ENCODE data around the gene CEP44.

DNA sequence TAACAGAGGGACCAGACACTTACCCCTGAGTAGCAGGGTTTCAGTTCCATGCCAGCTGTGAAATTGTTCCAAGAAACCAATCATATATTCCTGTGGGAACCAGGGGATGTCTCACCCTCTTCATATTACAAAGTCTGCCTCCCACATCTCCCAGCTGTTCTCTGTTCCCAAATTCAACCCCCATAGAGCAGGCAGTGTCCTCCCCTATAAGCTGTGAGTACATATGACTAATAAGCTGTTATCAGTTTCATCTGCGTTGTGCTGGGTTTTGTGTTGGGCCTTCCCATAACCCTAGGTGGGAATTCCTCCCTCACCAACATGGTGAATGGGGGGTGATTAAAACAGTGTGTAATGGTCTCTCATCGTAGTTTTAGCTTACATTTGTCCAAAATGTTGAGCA, 41.0 kb downstream of the CEP44 start:
- no peak for TF ChIP-seq YY1 (IDR thresholded peaks at IDR 0.05; ENCODE audit: insufficient read depth, insufficient read length)
- TF ChIP-seq ZNF274 (IDR thresholded peaks at IDR 0.05; ENCODE audit: low read depth, low read length): no peak
- TF ChIP-seq SUZ12 (IDR thresholded peaks at IDR 0.05; ENCODE audit: extremely low read depth, insufficient read depth, insufficient read length): no peak

Data from NT2/D1 (cell line).